ENCODE measurements around the gene UBE2R2. TPM values are rescaled to one million over a fixed set of nuclear protein-coding genes. Genes with fewer than 3 reads are reported as not detected.

The UBE2R2 gene
- total and polyA plus RNA-seq, 2 of the 8 experiments (the other 6 are each of a cell fraction or from before 2014, with no cell fraction given) = 19.4 to 42.1 TPM

DNA sequence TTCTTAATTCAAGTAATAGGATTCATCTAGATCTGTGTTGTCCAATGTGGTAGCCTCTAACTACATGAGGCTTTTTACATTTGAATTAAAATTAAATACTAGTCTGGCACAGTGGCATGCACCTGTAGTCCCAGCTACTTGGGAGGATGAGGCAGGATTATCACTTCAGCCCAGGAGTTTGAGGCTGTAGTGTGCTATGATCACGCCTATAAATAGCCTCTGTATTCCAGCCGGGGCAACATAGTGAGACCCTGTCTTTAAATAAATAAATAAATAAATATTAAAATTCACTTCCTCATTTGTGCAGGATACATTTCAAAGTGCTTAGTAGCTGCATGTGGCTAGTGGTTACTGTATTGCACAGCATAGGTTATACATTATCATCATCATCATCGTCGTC lies 91.8 kb downstream of the UBE2R2 start (continued):
- TF ChIP-seq BRCA1 (IDR thresholded peaks at IDR 0.05; ENCODE audit: low read depth, low read length) (no peak), JUN (IDR thresholded peaks at IDR 0.05; ENCODE audit: low read depth, low read length) (no peak), RNF2 (IDR thresholded peaks at IDR 0.05; ENCODE audit: borderline replicate concordance, low read depth, low read length, missing control alignments, poor library complexity, severe bottlenecking) (no peak), EZH2 (IDR thresholded peaks at IDR 0.05; ENCODE audit: low read depth, low read length, severe bottlenecking) (no peak)
